ENCODE data around the gene KCNIP1. TPM values are rescaled to one million over a fixed set of nuclear protein-coding genes. Genes with fewer than 3 reads are reported as not detected.

KCNIP1 gene
- total RNA-seq, 1 donor from 2014 or later = 0.16 TPM

DNA sequence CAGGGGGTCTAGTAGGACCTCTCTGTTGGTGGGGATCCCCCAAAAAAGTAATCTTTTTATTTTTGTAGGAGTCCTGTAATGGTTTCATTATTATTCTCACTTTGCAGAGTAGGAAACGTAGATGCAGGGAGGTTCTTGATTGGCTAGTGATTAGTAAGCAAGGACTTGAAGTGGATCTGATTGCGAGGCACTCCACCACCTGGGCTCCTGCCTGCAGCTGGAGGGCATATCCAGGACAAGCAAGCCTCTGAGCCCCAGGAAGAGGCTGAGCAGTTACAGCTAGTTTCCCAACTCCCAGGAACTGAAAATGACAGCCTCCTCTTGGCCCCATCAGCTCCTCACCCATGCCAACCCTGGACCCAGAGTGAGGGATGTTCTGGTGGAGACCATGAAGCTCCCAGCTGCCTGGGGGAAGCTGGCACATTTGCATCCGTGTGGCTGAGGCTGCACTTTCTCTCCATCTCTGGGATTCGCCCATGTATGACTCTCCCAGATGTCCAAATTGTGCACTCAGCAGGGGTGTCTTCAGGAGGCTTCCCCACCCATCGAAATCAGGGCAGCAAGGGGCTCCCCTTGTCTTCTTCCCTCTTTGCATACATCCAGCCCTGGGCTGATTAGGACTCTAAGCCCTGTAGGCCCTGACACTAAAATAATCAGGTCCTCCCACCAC, 10.2 kb downstream of the KCNIP1 start:
- DNase-seq = no peak
- no peaks in the 10 kb centered on the region for H3K27me3 ChIP-seq (ENCODE audit: low read depth)
- no peak overlapping the region for H3K4me3 ChIP-seq
- TF ChIP-seq, protein P1, sequence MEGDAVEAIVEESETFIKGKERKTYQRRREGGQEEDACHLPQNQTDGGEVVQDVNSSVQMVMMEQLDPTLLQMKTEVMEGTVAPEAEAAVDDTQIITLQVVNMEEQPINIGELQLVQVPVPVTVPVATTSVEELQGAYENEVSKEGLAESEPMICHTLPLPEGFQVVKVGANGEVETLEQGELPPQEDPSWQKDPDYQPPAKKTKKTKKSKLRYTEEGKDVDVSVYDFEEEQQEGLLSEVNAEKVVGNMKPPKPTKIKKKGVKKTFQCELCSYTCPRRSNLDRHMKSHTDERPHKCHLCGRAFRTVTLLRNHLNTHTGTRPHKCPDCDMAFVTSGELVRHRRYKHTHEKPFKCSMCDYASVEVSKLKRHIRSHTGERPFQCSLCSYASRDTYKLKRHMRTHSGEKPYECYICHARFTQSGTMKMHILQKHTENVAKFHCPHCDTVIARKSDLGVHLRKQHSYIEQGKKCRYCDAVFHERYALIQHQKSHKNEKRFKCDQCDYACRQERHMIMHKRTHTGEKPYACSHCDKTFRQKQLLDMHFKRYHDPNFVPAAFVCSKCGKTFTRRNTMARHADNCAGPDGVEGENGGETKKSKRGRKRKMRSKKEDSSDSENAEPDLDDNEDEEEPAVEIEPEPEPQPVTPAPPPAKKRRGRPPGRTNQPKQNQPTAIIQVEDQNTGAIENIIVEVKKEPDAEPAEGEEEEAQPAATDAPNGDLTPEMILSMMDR (IDR thresholded peaks at IDR 0.05; ENCODE audit: borderline replicate concordance) = no peak
- H3K4me1 ChIP-seq = no peaks in the 10 kb centered on the region
- no peaks in the 10 kb centered on the region for H3K9me3 ChIP-seq (replicated peaks)
- H3K36me3 ChIP-seq = no peaks in the 10 kb centered on the region
- no peak overlapping the region for H3K27ac ChIP-seq (replicated peaks)
- intact Hi-C loops (cut with micrococcal nuclease) = no loop called here

DNA sequence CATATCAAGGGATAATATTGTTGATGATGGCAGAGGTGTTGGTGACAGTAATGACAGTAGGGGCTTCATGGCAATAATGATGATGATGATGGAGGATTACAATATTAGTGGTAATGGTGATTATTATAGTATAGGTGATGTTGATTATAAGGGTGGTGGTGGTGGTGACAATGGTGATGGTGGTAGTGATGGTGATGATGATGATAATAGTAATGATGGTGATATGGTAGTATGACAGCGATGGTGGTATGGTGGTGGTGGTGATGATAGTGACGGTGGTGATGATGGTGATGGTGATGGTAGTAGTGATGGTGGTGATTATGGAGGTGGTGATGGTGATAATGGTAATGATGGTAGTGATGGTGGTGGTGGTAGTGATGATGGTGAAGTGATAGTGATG, 13.6 kb downstream of the KCNIP1 start:
- Histone ChIP-seq H3K4me1 (peaks cover 5% of the 10 kb centered on the region), H3K27ac (replicated peaks) (no peak overlapping the region), H3K36me3 (no peaks in the 10 kb centered on the region), H3K4me3 (no peak overlapping the region), H3K9me3 (replicated peaks) (no peaks in the 10 kb centered on the region), H3K27me3 (ENCODE audit: low read depth) (no peaks in the 10 kb centered on the region)
- DNase-seq = no peak
- intact Hi-C loops (cut with micrococcal nuclease) = no loop called here
- TF ChIP-seq, protein P1 (IDR thresholded peaks at IDR 0.05; ENCODE audit: borderline replicate concordance) = no peak

DNA sequence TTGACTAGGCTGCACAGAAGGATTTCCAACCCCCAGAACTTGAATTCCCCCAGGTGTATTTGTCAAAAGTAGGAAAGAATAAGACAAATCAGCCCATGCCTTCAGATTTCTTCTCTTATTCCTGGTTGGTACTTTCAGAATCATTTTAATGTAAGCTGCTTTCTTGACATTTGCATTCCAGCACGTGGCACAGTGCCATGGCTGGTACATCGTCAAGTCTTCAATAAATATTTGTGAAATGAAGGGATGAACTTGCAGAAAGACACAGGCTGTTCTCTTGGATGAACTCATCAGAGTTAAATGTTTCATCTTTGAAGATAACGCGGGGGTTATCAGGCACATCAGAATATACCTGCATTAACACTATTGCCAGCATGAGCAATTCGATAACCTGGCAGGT, 14.5 kb downstream of the KCNIP1 start:
- intact Hi-C loops (cut with micrococcal nuclease) = no loop called here
- H3K9me3 ChIP-seq (replicated peaks) = no peaks in the 10 kb centered on the region
- no peak for DNase-seq
- H3K27ac ChIP-seq (replicated peaks) = no peak overlapping the region
- no peaks in the 10 kb centered on the region for H3K27me3 ChIP-seq (ENCODE audit: low read depth)
- TF ChIP-seq, protein P1 (IDR thresholded peaks at IDR 0.05; ENCODE audit: borderline replicate concordance) = no peak
- no peaks in the 10 kb centered on the region for H3K36me3 ChIP-seq
- H3K4me3 ChIP-seq = no peak overlapping the region
- peaks cover 13% of the 10 kb centered on the region for H3K4me1 ChIP-seq

DNA sequence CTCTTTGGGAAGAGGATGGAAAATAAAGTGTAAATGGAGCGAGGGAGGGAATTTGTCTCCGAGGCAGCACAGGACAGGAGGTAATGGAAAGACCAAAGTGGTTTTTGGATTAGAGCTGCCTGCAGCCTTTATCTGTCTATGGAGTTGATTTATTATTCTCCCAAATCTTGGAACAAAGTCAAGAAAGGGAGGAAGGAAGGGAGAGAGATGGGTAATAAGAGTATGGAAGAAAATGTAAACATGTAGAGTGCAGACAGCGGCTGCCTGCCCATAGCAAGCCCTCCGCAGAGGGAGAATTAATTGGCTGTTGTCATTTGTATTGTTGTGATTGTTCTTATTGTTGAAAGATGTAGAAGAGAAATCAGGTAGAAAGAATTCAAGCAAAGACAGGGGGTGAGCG, 15.7 kb downstream of the KCNIP1 start:
- Histone ChIP-seq H3K4me1 (peaks cover 16% of the 10 kb centered on the region), H3K27me3 (ENCODE audit: low read depth) (peaks cover 3% of the 10 kb centered on the region), H3K27ac (replicated peaks) (no peak overlapping the region), H3K9me3 (replicated peaks) (no peaks in the 10 kb centered on the region), H3K36me3 (no peaks in the 10 kb centered on the region), H3K4me3 (no peak overlapping the region)
- no peak for DNase-seq
- intact Hi-C loops (cut with micrococcal nuclease) = no loop called here
- TF ChIP-seq, protein P1 (IDR thresholded peaks at IDR 0.05; ENCODE audit: borderline replicate concordance) = no peak

DNA sequence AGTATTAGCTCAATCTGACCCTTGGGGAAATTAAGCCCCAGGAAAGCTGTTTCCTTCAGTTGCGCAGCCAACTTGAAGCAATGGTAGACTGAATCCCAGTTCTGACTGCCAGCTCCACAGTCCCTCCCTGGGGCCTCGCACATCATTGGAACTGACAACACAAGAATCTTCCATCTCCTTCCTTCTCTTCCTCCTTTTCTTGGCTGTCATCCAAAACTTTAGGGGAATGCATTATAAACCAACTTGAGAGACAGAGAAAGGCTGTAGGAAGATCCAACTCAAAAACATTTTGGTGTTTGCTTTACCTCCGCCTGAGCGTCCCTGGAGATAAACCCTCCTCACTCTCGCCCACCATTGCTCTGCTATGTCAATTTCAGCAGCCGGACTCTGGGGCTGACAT, 16.6 kb downstream of the KCNIP1 start:
- Histone ChIP-seq H3K27me3 (ENCODE audit: low read depth) (peaks cover 9% of the 10 kb centered on the region), H3K36me3 (no peaks in the 10 kb centered on the region), H3K27ac (replicated peaks) (no peak overlapping the region), H3K9me3 (replicated peaks) (no peaks in the 10 kb centered on the region), H3K4me1 (peaks cover 25% of the 10 kb centered on the region), H3K4me3 (no peak overlapping the region)
- intact Hi-C loops (cut with micrococcal nuclease) = no loop called here
- DNase-seq = no peak
- TF ChIP-seq, protein P1 (IDR thresholded peaks at IDR 0.05; ENCODE audit: borderline replicate concordance) = no peak

Data from left ventricle myocardium inferior (tissue), 1 donor.